ENCODE data around the gene LEO1.

Gene LEO1

DNA sequence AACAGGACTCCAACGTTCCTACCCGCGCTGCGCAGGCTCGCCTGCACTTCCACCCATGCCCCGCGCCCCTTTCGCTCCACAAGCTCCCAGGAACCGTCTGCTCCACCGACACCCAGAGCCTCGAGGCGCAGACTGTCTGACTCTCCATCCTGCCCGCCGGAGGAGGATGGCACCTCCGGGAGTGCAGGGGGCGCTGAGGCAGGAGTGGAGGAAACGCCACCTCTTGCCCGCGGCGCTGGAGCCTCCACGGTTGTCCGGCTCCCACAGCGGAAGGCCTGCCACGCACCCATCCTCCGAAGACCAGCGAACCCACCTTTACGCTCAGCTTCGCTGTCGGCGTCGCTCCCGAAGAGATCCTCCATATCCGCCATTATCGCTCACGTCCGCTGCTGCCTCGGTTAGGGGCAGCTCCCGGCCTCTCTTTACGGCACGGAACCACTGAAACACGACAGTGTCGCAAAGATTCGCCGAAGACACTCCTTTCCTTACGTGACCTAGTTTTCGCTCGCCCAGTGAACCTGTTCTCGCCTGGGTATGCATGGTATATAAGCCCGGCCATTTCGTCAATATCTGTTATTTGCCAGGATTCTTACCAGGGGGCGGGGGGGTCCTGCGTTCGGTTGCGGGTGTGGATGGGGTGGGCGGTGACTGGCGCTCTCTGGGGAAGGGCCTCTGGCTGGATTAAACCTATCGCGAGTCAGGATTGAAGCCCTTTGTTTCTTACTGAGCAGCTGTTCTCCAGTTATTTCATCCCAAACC is at the start of gene LEO1:
LEO1 (minus strand) TSS at position 404 of the 759 bp plus-strand sequence; CDS start at position 371, 33 bp downstream.
- peak; percentile 97 for ATAC-seq
- peaks cover 3% of the 10 kb centered on the region for H3K9me3 Mint-ChIP-seq
- H3K27ac Mint-ChIP-seq, result peak within 1 kb of the TSS; percentile 96
- peak within 1 kb of the TSS; percentile 97 for H3K4me3 Mint-ChIP-seq
- peaks cover 17% of the 10 kb centered on the region for H3K4me1 Mint-ChIP-seq
- peaks cover 12% of the 10 kb centered on the region for H3K36me3 Mint-ChIP-seq
- no peaks in the 10 kb centered on the region for H3K27me3 Mint-ChIP-seq

GRCh38 chr15:52021128-52021671 is 49.6 kb upstream of the LEO1 start:
- H3K27ac Mint-ChIP-seq, result peak overlapping the region; percentile 100
- no peaks in the 10 kb centered on the region for H3K27me3 Mint-ChIP-seq
- H3K4me1 Mint-ChIP-seq, result peaks cover 48% of the 10 kb centered on the region
- H3K36me3 Mint-ChIP-seq, result peaks cover 5% of the 10 kb centered on the region
- H3K9me3 Mint-ChIP-seq, result no peaks in the 10 kb centered on the region
- ATAC-seq, result no peak
- peak overlapping the region; percentile 91 for H3K4me3 Mint-ChIP-seq

DNA sequence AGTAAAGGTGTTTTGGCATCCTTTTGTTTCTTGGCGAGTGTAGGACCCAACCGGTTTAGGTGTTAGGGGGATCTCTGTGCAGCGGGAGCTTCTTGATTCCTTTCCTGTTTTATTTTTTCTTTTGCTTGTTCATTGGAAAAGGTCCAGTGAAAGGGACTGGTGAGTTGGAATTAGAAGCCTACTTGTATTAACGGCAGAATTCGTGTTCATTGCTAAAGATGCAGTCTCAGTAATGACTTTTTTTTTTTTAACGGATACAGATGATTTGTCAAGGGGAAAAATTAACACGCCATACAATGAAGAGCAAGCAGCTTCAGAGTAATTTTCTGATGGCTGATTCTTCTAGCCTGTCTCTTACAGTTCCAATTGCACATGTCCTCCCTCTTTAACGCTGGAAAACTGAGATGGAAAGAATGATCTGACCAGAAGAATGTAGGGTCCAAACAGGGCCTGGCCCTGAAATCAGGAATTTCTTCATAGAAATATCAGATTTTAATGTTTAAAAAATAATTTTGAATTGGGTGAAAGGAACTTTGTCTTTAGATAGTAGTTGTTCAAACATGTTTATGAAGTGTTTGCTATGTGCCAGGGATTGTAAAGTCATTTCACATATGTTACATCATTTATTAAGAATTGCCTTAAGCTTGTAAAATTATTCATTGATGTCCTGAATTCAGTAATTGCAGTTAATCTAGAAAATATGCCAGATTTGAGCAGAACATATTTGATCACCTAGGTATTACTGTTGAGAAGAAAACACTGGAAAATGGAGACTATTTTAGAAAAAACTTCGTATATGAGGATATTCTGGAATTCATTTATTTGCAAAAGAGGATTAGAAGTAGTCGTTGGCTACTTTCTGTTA is 48.9 kb upstream of the LEO1 start:
- Mint-ChIP-seq H3K36me3 (peaks cover 5% of the 10 kb centered on the region), H3K4me3 (peak overlapping the region; percentile 91), H3K27ac (peak overlapping the region; percentile 100), H3K27me3 (no peaks in the 10 kb centered on the region), H3K9me3 (no peaks in the 10 kb centered on the region), H3K4me1 (peaks cover 45% of the 10 kb centered on the region)
- ATAC-seq, result no peak

DNA sequence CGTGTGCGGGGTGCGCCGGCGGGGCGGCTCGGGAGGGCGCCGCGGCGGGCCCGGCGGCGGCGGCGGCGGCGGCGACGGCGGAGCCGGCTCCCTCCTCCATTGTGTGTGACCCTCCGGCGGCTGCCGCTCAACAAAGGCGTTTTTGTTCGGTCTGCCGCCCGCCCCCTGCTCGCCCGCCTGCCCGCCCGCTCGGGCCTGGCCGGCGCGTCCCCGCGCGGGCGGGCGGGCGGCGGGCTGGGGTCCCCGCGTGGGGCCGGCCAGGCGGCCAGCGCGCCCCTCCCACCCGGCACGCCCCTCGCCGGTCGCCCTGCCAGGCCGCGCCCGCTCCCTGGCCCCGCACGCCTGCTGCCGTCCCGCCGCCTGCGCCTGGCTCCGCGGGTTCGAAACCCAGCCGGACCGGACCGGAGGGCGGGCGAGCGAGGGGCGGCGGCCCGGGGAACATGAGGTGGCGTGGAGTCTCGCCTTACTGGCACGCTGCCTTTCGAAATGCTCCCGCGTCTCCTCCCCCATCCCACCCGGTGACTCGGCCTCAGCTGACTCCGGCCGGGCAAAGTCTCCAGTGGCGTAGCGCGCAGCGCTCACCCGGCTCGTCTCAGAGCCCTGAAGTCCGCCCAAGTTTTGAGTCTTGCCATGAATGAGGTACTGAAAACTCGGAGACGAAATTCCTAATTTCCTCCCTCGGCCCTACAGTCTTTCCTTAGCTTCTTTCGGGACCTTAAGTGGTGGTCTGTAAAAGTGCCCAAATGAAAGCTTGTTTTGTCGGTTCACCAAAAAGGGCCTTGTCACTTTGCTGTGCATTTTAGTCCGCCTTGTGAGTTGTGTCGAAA is 48.0 kb upstream of the LEO1 start:
- peak overlapping the region; percentile 100 for H3K4me3 Mint-ChIP-seq
- H3K4me1 Mint-ChIP-seq, result peaks cover 45% of the 10 kb centered on the region
- no peaks in the 10 kb centered on the region for H3K9me3 Mint-ChIP-seq
- ATAC-seq, result peak; percentile 82
- peaks cover 5% of the 10 kb centered on the region for H3K36me3 Mint-ChIP-seq
- peak overlapping the region; percentile 100 for H3K27ac Mint-ChIP-seq
- no peaks in the 10 kb centered on the region for H3K27me3 Mint-ChIP-seq

- Mint-ChIP-seq H3K36me3 (peaks cover 5% of the 10 kb centered on the region), H3K9me3 (no peaks in the 10 kb centered on the region), H3K4me3 (peak within 1 kb of the TSS; percentile 100), H3K27me3 (no peaks in the 10 kb centered on the region), H3K27ac (peak within 1 kb of the TSS; percentile 100), H3K4me1 (peaks cover 48% of the 10 kb centered on the region)
- peak; percentile 94 for ATAC-seq
Measured at GRCh38 chr15:52018693-52019393, 47.3 kb upstream of the LEO1 start, which contains the start of gene MAPK6. MAPK6 (plus strand) TSS chr15:52019219; CDS start chr15:52046461, 27,242 bp downstream.

DNA sequence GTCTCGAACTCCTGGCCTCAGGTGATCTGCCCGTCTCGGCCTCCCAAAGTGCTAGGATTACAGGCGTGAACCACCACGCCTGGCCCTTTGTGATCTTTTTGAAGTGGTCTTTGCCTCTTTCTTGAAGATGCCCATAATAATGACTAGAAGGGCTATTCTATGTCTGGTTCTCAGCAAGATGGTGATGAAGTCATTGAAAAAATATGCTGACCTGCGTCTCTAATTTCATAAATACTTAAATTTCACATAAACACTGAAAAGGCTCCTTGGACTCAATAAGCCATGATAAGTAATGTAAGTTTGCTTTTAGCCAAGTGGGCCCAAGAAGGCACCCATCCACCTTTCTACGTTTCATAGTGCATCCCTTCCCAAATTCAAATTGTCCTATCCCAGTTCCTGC is 46.7 kb upstream of the LEO1 start:
- ATAC-seq, result no peak
- no peaks in the 10 kb centered on the region for H3K27me3 Mint-ChIP-seq
- peaks cover 2% of the 10 kb centered on the region for H3K36me3 Mint-ChIP-seq
- H3K9me3 Mint-ChIP-seq, result no peaks in the 10 kb centered on the region
- H3K4me1 Mint-ChIP-seq, result peaks cover 47% of the 10 kb centered on the region
- peak overlapping the region; percentile 100 for H3K27ac Mint-ChIP-seq
- H3K4me3 Mint-ChIP-seq, result peak overlapping the region; percentile 100

- H3K36me3 Mint-ChIP-seq, result no peaks in the 10 kb centered on the region
- no peaks in the 10 kb centered on the region for H3K27me3 Mint-ChIP-seq
- no peak overlapping the region for H3K4me3 Mint-ChIP-seq
- H3K9me3 Mint-ChIP-seq, result no peaks in the 10 kb centered on the region
- H3K27ac Mint-ChIP-seq, result no peak overlapping the region
- ATAC-seq, result no peak
- peaks cover 31% of the 10 kb centered on the region for H3K4me1 Mint-ChIP-seq
Measured at GRCh38 chr15:52016316-52016715, 44.7 kb upstream of the LEO1 start.

DNA sequence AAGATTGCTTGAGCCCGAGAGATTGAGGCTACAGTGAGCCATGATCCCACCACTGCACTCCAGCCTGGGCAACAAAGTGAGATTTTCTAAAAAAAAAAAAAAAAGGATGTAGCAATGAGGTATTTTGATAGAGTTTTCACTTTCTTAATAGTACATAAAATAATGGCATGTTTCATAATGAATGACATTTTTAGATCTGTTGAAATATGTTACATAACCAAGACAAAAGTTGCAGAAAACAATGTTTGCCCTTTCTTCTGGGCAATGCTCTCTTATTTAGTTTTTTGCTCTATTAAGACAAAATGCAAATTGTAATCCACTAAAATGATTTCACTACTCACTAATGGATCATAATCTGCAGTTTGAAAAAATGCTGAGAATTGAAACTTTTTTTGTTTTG is 43.0 kb upstream of the LEO1 start:
- Mint-ChIP-seq H3K27ac (no peak overlapping the region), H3K4me1 (peaks cover 16% of the 10 kb centered on the region), H3K36me3 (no peaks in the 10 kb centered on the region), H3K9me3 (no peaks in the 10 kb centered on the region), H3K4me3 (no peak overlapping the region), H3K27me3 (no peaks in the 10 kb centered on the region)
- ATAC-seq, result no peak

GRCh38 chr15:52013151-52013791 is 41.7 kb upstream of the LEO1 start:
- Mint-ChIP-seq H3K4me3 (no peak overlapping the region), H3K9me3 (no peaks in the 10 kb centered on the region), H3K27ac (no peak overlapping the region), H3K4me1 (peaks cover 18% of the 10 kb centered on the region), H3K36me3 (no peaks in the 10 kb centered on the region), H3K27me3 (no peaks in the 10 kb centered on the region)
- ATAC-seq, result peak; percentile 74

GRCh38 chr15:52012210-52012609 is 40.6 kb upstream of the LEO1 start:
- no peaks in the 10 kb centered on the region for H3K27me3 Mint-ChIP-seq
- H3K4me1 Mint-ChIP-seq, result peaks cover 25% of the 10 kb centered on the region
- H3K4me3 Mint-ChIP-seq, result no peak overlapping the region
- no peak for ATAC-seq
- H3K9me3 Mint-ChIP-seq, result no peaks in the 10 kb centered on the region
- no peak overlapping the region for H3K27ac Mint-ChIP-seq
- no peaks in the 10 kb centered on the region for H3K36me3 Mint-ChIP-seq

DNA sequence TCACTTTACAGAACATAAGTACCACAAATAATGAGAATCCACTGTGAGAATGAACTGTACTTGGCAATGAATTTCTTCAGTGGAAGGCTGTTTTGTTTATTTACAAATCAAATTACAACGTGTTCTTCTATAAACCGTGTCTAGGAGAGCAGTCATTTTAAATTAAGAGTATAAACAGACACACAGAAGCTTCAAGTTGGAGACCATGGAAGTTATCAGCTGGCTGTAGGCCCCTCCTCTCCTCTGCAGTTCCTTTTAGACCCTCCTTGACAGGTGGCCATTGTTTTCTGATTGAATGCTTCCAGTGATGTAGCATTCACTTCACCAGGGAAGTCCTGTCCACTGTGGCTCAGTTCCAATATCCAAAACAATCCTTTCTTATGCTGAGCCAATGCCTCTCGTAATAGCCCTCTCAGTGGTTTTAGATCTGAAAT is 40.1 kb upstream of the LEO1 start:
- H3K27ac Mint-ChIP-seq, result no peak overlapping the region

DNA sequence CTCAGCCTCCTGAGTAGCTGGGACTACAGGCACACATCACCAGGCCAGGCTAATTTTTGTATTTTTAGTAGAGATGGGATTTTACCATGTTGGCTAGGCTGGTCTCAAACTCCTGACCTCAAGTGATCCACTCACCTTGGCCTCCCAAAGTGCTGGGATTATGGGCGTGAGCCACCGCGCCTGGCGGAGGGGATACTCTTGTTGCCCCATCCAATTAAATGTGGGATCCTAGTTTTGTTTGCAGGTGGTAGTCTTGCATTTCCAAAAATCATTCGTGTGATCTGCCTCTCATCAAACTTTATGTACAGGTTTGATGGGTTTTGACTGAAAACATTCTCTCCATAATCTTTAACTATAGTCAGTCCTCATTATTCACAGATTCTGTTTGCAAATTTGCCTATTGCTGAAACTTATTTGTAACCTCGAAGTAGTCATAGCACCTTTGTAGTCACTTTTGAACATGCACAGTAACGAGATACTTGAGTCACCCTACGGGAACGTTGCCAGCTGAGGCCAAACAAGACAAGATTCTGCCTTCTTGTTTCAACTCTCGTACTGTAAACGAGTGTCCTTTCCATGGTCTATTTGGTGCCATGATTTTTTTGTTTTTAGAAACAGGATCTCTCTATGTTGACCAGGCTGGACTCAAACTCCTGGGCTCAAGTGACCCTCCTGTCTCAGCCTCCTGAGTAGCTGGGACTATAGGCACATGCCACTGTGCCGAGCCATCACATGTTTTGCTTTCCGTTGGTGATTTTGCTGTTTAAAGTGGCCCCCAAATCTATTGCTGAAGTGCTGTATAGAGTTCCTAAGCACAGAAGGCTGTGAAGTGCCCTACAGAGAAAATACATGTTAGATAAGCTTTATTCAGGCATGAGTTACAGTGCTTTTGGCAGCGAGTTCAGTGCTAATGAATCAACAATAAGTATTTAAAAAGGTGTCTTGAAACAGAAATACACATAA is 39.3 kb upstream of the LEO1 start:
- Mint-ChIP-seq H3K36me3 (no peaks in the 10 kb centered on the region), H3K4me3 (no peak overlapping the region), H3K27me3 (no peaks in the 10 kb centered on the region), H3K27ac (no peak overlapping the region), H3K4me1 (peaks cover 38% of the 10 kb centered on the region), H3K9me3 (no peaks in the 10 kb centered on the region)
- ATAC-seq, result no peak

More for the DNA sequence above, 40.1 kb upstream of the LEO1 start:
- Mint-ChIP-seq H3K36me3 (no peaks in the 10 kb centered on the region), H3K4me3 (no peak overlapping the region), H3K9me3 (no peaks in the 10 kb centered on the region), H3K4me1 (peaks cover 29% of the 10 kb centered on the region), H3K27me3 (no peaks in the 10 kb centered on the region)
- no peak for ATAC-seq

Measured in stimulated activated memory B cell treated with anti-CD40 and anti-IgM and Interleukin-4, amounts not matched to agents 10 μg/mL and 1 μg/mL and 100 μg/mL, for 72 hours (primary cell).